Heart right ventricle (tissue), 16 donors: ENCODE results near the gene MIF4GD. TPM values are rescaled to one million over a fixed set of nuclear protein-coding genes. Genes with fewer than 3 reads are reported as not detected.
A peak's percentile ranks its signal among the peaks of the same experiment; 100 is the strongest.

Experiments
- ATAC-seq, 8 donors: fragments of 200-7000 bp; cut with Tn5 transposase; one replicate each; pipeline ENCODE4 v1.9.1; 2020; ENCODE audit warnings: mild to moderate bottlenecking in 8 of 8, moderate library complexity in 8 of 8, moderate number of reproducible peaks in 1 of 8
- DNase-seq, 2 donors: peaks; one replicate each; pipeline ENCODE4 v3.0.0-alpha.2; 2020
- H3K27ac ChIP-seq, 10 donors: fragments of 200-600 bp; sonication (generic) in 2 of 10; one replicate each; pipeline versions ENCODE4 v1.5.0 to v1.8.0; 2020 to 2022; ENCODE audit warnings: mild to moderate bottlenecking in 3 of 10
- H3K27me3 ChIP-seq, 7 donors: fragments of 200-600 bp; one replicate each; pipeline ENCODE4 v1.8.0; 2021 to 2022; ENCODE audit warnings: mild to moderate bottlenecking in 2 of 7
- H3K36me3 ChIP-seq, 9 donors: fragments of 200-600 bp; sonication (generic) in 1 of 9; one replicate each; pipeline versions ENCODE4 v1.5.0 to v1.8.0; 2020 to 2022; ENCODE audit warnings: mild to moderate bottlenecking in 2 of 9
- H3K4me1 ChIP-seq, 9 donors: fragments of 200-600 bp; sonication (generic) in 1 of 9; one replicate each; pipeline versions ENCODE4 v1.5.0 to v1.8.0; 2020 to 2022; ENCODE audit warnings: mild to moderate bottlenecking in 4 of 9
- H3K4me3 ChIP-seq, 10 donors: fragments of 200-600 bp; sonication (generic) in 2 of 10; one replicate each; pipeline versions ENCODE4 v1.5.0 to v1.8.0; 2020 to 2022; ENCODE audit warnings: mild to moderate bottlenecking in 7 of 10, moderate library complexity in 2 of 10
- H3K9me3 ChIP-seq, 11 donors: fragments of 200-600 bp in 10 of 11; sonication (generic) in 2 of 11; one replicate each; pipeline versions ENCODE4 v1.5.0 to v1.8.0; 2013 to 2022; ENCODE audit warnings: mild to moderate bottlenecking in 2 of 11, control low read depth in 1 of 11, moderate library complexity in 1 of 11
- CTCF ChIP-seq, 9 donors: fragments of 200-600 bp; sonication (generic) in 2 of 9; IDR thresholded peaks; one replicate each; pipeline versions ENCODE4 v1.5.0 to v1.8.0; 2021 to 2022; ENCODE audit warnings: antibody characterized with exemption in 9 of 9, mild to moderate bottlenecking in 5 of 9, moderate library complexity in 1 of 9
- WGBS, 2 donors: extraction: QIAGEN DNeasy Blood & Tissue Kit; methylation state at CpG; one replicate each; pipeline ENCODE4 v1.1.7; 2013; ENCODE audit warnings: inconsistent platforms in 1 of 2; 5-methylcytosine and 5-hydroxymethylcytosine counted together
- intact Hi-C, 10 donors: fragments of 100-400 bp; cut with DNase I; formaldehyde crosslinking; loops; one replicate each; pipeline versions ENCODE4 v1.11.1 to v1.14.2; 2022
- polyA plus RNA-seq, 2 donors: library from polyadenylated mRNA; stranded (reverse); fragments of 200-250 nt; gene quantifications; one replicate each; pipeline ENCODE4 v1.2.3, GENCODE V29; 2013
- total RNA-seq, 10 donors: library from RNA; stranded (reverse); fragmentation: NEBNext Ultra II Directional in 3 of 10; extraction: Animal tissue kit (Norgen Biotek cat#: 25700) in 3 of 10; gene quantifications; one replicate each; pipeline versions ENCODE4 v1.2.1 to v1.2.4, GENCODE V29; 2021 to 2023
- donor health status: Arrhythmogenic right ventricular cardiomyopathy.
- donor health status: ischemic (EF 13 %, LVEDD 7.1; RV severe dilation, severe dysfunction).
- donor health status: healthy with polysubstance abuse.
- donor health status: DM: no; HTN: yes; CAD: no.
- donor health status: DM: no; HTN: no; CAD: no.
- donor health status: ischemic (EF 25% LVEDD 6.9; RV normal size, moderate dysfunction).
- donor health status: ischemic (EF 25% LVEDD 5.7; RV mildly dilated, moderate dysfunction).
- donor health status: healthy.
- donor health status: DM: yes; HTN: yes; CAD: no.
- donor health status: Ischemic cardiomyopathy.
- donor health status: ischemic (EF 35%, LVEDD 5.7; RV mildly dilated, moderate dysfunction).
- donor health status: nonischemic (EF 11% LVEDD 7.7; RV severe dilation, severe dysfunction).
- donor health status: DM: yes; HTN: yes; CAD: no.
- donor health status: PGD.
- donor health status: ischemic (EF 29% LVEDD 5.4; RV normal size, mild dysfunction).
- donor health status: nonischemic (EF 23%, LVEDD 6.1; RV moderate dilation, normal function).

MIF4GD gene
- total and polyA plus RNA-seq, 12 donors: 7.5 to 27.7 (median 15.6) TPM

GRCh38 chr17:75231071-75231470 is 40.0 kb downstream of the MIF4GD start:
- ATAC-seq: no peak
- peaks cover 0 to 15% (median 0%) of the 10 kb centered on the region in 9 donors for H3K4me1 ChIP-seq
- intact Hi-C loops: no loop called here
- no peak for TF ChIP-seq CTCF (IDR thresholded peaks at IDR 0.05)
- peaks cover 0 to 100% (median 43%) of the 10 kb centered on the region in 9 donors for H3K36me3 ChIP-seq
- H3K27ac ChIP-seq: no peak overlapping the region
- 99% methylated on average over 8 of the region's 8 CpGs for WGBS, 2 donors
- H3K27me3 ChIP-seq: no peaks in the 10 kb centered on the region
- no peak for DNase-seq
- H3K9me3 ChIP-seq: no peaks in the 10 kb centered on the region
- no peak overlapping the region for H3K4me3 ChIP-seq

- intact Hi-C loops: no loop called here
- peak in 6 of 8 donors; percentile 37 to 69 (median 51) for ATAC-seq
- no peak for DNase-seq
- no peaks in the 10 kb centered on the region for H3K9me3 ChIP-seq
- no peak for TF ChIP-seq CTCF (IDR thresholded peaks at IDR 0.05)
- H3K4me1 ChIP-seq: peaks cover 0 to 15% (median 0%) of the 10 kb centered on the region in 9 donors
- no peak overlapping the region for H3K4me3 ChIP-seq
- H3K36me3 ChIP-seq: peaks cover 0 to 100% (median 44%) of the 10 kb centered on the region in 9 donors
- peak overlapping the region in 5 of 10 donors; percentile 4 to 84 (median 48) for H3K27ac ChIP-seq
- no peaks in the 10 kb centered on the region for H3K27me3 ChIP-seq
- 75 to 76% methylated on average over 4 of the region's 4 CpGs for WGBS, 2 donors
These were observed 42.2 kb downstream of the MIF4GD start for GRCh38 chr17:75228847-75229246.

GRCh38 chr17:75228305-75228704 is 42.7 kb downstream of the MIF4GD start:
- Histone ChIP-seq H3K4me3 (no peak overlapping the region), H3K9me3 (no peaks in the 10 kb centered on the region), H3K4me1 (peaks cover 0 to 15% (median 0%) of the 10 kb centered on the region in 9 donors), H3K27ac (peak overlapping the region in 5 of 10 donors; percentile 4 to 84 (median 48)), H3K27me3 (no peaks in the 10 kb centered on the region), H3K36me3 (peaks cover 0 to 100% (median 44%) of the 10 kb centered on the region in 9 donors)
- ATAC-seq: peak in 7 of 8 donors; percentile 47 to 73 (median 62)
- no peak for TF ChIP-seq CTCF (IDR thresholded peaks at IDR 0.05)
- 59 to 67% methylated on average over 2 of the region's 2 CpGs for WGBS, 2 donors
- intact Hi-C loops: no loop called here
- DNase-seq: no peak

GRCh38 chr17:75227729-75228128 is 43.3 kb downstream of the MIF4GD start:
- intact Hi-C loops: no loop called here
- ATAC-seq (no peak), DNase-seq (no peak)
- Histone ChIP-seq H3K4me3 (no peak overlapping the region), H3K9me3 (no peaks in the 10 kb centered on the region), H3K27me3 (no peaks in the 10 kb centered on the region), H3K4me1 (peaks cover 0 to 15% (median 0%) of the 10 kb centered on the region in 9 donors), H3K27ac (peak overlapping the region in 2 of 10 donors; percentile 44 to 84), H3K36me3 (peaks cover 0 to 100% (median 41%) of the 10 kb centered on the region in 9 donors)
- WGBS, 2 donors: 90% methylated on average over 5 of the region's 5 CpGs
- TF ChIP-seq CTCF (IDR thresholded peaks at IDR 0.05): no peak
